Fibroblast of pulmonary artery (primary cell): ENCODE data around the gene DRC1.

Experiments used
- DNase-seq: peaks from one replicate; pipeline ENCODE4 v3.0.0-alpha.2; 2010; ENCODE audit warnings: low read depth
- H3K4me3 ChIP-seq: replicated peaks from 2 replicates; pipeline ENCODE4 v1.5.1; 2011; ENCODE audit warnings: low read depth, mild to moderate bottlenecking, control low read depth, low read length, moderate library complexity
- TF ChIP-seq, protein P1 (sequence below): IDR thresholded peaks from 2 replicates; pipeline ENCODE4 v1.5.1; 2011; ENCODE audit warnings: mild to moderate bottlenecking, control low read depth, low read length, inconsistent platforms; ENCODE audit errors: missing control alignments

The DRC1 gene

DNA sequence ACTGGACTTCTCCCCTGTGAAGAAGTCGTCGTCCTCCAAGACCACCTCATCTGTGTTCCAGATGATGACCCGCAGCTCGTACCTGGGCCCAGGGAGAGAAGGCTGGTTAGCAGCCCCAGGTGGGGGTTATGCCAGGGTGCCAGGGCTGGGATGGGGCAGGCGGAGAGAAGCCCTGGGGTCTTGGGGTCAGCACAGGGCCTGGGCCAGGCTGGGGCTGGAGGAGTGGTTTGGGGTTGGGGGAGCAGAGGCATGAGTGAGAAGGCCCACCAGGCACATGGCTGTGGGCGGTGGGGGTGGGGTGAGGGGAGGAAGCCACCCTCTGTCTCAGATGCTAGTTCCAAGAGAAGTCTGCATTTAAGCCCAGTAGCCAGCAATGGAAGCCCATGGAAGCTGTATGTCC, 60.4 kb downstream of the DRC1 start:
- H3K4me3 ChIP-seq: no peak overlapping the region
- no peak for DNase-seq
- TF ChIP-seq, protein P1, sequence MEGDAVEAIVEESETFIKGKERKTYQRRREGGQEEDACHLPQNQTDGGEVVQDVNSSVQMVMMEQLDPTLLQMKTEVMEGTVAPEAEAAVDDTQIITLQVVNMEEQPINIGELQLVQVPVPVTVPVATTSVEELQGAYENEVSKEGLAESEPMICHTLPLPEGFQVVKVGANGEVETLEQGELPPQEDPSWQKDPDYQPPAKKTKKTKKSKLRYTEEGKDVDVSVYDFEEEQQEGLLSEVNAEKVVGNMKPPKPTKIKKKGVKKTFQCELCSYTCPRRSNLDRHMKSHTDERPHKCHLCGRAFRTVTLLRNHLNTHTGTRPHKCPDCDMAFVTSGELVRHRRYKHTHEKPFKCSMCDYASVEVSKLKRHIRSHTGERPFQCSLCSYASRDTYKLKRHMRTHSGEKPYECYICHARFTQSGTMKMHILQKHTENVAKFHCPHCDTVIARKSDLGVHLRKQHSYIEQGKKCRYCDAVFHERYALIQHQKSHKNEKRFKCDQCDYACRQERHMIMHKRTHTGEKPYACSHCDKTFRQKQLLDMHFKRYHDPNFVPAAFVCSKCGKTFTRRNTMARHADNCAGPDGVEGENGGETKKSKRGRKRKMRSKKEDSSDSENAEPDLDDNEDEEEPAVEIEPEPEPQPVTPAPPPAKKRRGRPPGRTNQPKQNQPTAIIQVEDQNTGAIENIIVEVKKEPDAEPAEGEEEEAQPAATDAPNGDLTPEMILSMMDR: no peak

DNA sequence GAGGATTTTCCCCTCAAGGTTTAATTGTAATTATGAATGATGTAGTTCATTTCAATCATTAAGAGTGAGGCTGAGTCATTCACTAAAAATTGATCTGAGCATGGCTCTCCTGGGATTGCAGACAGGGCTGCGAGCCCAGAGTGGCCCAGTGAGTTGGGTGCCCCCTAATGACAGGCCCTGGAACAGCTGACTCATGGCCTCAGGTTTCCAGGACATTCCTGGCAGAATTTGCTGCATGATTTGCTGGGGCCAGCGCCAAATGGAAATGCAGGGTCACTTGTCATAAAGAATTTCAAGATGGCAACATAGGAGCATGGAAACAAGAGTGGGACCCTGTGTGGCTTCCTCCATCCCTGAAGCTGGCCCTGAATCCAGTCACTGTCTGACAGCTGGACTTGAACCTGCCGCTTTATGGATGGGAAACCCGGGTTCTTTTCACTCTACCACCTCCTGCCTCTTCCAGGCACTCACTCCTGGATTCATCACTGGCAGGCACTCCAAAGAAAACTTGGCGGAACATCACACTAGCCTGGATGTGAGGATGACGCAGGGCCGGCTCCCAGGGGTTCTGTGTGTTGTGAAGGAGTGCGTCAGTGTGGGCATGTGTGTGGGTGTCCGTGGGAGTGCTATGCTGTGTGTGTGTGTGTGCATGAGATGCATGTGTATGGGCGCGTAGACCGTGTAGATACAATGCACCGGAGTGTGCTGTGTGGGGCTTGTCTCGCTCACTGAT, 61.0 kb downstream of the DRC1 start:
- no peak overlapping the region for H3K4me3 ChIP-seq
- TF ChIP-seq, protein P1: peak; percentile 61
- DNase-seq: peak; percentile 56

DNA sequence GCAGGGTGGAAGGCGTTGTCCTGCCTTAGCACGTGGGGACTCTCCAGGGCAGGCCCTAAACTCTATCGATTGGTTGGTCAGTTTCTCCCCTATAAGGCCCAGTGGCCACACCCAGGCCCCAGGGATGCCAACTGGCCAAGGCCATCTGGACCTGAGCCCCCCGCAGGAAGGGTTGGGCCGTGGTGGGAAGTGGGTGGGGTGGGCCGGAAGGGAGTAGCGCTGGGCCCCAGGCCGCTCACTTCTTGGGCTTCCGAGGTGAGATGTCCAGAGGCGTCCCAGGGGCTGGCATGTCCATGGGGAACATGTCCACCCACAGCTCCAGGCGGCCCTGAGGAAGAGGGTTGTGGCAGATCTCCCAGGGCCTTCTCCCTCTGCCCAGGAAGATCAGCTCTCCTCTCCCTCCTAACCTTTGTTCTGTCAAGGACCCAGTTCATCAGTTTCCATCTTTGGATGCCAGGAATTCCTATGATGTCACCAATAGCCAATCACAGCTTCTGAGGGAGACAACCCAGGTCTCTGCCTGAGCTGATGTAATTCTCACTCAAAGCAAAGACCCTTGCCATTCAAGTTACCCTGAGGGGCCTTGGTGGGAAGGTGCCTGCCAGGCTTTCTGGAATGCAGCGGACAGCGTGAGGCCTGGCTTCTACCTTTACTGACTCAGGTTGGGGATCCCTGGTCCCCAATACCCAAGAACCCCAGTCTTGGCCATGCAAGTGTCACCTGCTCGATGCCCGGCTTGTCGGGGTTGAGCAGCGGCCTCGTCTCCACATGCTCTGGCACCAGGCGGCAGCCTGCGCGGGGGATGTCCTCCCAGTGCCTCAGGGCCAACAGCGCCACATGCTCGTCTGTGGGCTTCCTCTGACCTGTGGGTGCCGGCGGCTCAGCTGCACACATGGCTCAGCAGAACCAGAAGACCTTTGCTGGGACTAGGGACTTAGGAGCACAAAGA, 61.8 kb downstream of the DRC1 start:
- DNase-seq: no peak
- H3K4me3 ChIP-seq: no peak overlapping the region
- TF ChIP-seq, protein P1: no peak

DNA sequence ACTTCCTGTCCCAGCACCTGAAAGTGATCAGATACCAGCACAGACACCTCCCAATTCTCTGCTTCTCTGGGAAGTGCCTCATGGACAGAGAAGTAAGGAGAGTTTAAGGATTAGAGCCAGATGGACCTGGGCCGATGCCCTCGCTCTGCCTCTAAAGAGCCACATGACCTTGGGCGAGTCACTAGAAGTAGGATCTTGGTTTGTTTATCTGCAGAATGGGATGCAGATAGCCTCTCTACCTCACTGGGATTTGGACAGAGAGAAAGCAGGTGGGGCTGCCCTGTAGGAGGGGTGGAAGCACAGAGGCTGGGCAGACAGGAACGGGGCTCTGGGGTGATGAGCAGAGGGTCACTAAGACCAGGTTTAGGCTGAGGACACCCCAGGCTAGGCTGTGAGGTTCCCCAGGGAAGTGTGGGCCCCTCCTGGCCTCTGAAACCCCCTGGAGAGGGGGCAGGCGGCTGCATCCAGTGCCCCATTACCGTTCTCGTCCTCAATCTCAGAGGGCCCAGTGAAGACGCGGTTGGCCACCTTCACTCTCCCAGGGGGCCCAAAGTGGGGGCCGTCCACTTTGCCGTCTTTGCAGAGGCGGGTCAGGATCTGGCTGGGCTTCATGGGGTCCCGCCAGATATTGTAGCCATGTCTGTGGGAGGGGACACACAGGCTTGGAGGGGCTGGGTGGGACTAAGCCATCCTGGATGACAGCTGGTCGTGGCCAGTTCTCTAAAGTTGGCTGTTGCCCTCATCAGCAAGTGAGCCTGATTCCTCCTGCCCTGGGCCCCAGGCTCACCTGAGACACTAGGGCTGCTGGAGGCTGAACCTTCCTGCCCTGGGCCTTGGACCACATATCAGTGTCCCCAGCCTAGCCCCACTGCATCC, 62.9 kb downstream of the DRC1 start:
- TF ChIP-seq, protein P1: no peak
- no peak overlapping the region for H3K4me3 ChIP-seq
- no peak for DNase-seq

DNA sequence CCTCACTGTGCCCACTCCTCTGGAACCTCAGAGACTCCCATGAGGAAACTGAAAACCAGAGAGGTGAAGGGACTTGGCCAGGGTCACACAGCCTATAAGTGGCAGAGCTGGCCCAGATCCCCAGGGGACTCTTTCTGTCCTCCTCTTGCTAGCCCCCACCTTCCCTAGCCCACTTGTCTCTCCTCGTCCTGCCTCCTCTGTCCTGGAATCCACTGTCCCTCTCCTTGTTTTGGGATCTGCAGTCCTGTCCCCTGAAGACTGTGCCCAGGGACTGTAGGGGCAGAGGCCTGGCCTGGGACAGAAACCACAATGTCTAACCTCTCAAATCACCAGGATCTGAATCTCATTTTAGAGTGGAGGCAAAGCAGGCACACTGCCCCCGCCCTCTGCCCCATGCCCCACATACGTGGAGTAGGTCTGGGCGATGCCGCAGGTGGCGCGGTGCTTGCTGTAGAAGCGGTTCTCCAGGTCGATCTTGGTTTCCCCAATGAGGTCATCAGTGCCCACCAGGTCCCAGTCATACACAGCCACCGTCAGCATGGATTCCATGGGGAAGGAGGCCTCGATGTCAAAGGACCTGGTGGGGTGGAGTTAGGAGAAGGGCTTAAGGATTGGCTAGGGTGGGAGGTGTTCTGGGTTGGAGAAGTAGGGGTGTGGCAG, 63.7 kb downstream of the DRC1 start:
- no peak for DNase-seq
- TF ChIP-seq, protein P1: no peak
- no peak overlapping the region for H3K4me3 ChIP-seq

DNA sequence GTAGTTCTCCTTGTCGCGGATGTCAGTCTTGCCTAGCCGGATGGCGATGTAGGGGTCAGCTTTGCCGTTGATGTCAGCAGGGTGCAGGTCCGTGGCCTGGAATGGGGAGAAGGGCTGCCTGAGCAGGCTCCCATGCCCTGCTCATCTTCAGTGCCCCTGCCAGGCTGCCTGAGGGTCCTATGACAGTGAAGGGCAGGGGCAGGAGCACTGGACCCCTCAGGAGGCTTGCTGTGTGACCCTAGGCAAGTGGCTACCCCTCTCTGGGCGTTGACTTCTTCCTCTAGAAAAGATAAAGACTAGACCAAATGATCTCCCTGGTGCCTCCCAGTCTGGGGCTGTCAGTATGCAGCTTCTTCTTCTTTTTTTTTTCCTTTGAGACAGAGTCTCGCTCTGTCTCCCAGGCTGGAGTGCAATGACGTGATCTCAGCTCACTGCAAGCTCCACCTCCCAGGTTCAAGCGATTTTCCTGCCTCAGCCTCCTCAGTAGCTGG, 64.3 kb downstream of the DRC1 start:
- TF ChIP-seq, protein P1: no peak
- DNase-seq: no peak

More for the DNA sequence above, 64.3 kb downstream of the DRC1 start:
- H3K4me3 ChIP-seq: no peak overlapping the region
